GM12872 (cell line): ENCODE results near the gene FGD1.

Experiments used
- CTCF ChIP-seq: IDR thresholded peaks from 3 replicates; pipeline ENCODE4 v1.5.1; 2011; ENCODE audit warnings: low read depth, mild to moderate bottlenecking, low read length, moderate library complexity; ENCODE audit not compliant: insufficient read depth

FGD1 gene

DNA sequence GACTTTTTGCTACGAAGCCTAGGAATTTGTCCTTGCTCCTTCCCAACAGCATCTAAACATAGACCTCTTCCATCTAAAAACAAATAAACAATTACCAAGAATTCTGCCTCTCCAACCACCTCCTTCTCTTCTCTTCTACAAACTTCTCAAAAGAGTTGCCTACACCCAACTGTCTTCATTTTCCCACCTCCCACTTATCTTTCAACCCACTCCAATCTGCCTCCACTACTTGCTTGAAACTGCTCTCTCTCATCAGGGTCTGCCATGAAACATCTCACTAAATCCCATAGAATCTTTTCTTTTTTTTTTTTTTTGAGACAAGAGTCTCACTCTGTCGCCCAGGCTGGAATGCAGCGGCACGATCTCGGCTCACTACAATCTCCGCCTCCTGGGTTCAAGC, 902 bp upstream of the FGD1 start:
- no peak for TF ChIP-seq CTCF

DNA sequence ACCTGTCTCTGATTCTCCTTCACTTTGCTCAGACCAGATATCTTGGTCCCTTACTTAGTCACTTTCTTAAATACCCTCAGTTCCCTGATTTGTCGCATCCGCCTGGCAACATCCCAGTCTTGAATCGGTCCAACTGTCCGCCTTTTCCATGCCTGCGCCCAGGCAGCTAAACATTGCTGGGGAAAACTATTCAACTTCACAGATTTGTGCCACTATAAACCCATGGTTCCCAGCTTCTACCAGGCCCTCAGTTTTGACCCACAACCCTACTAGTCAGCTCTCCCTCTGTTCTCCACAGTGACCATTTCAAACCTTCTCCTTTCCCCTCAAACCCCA, 451 bp upstream of the FGD1 start:
- no peak for TF ChIP-seq CTCF

DNA sequence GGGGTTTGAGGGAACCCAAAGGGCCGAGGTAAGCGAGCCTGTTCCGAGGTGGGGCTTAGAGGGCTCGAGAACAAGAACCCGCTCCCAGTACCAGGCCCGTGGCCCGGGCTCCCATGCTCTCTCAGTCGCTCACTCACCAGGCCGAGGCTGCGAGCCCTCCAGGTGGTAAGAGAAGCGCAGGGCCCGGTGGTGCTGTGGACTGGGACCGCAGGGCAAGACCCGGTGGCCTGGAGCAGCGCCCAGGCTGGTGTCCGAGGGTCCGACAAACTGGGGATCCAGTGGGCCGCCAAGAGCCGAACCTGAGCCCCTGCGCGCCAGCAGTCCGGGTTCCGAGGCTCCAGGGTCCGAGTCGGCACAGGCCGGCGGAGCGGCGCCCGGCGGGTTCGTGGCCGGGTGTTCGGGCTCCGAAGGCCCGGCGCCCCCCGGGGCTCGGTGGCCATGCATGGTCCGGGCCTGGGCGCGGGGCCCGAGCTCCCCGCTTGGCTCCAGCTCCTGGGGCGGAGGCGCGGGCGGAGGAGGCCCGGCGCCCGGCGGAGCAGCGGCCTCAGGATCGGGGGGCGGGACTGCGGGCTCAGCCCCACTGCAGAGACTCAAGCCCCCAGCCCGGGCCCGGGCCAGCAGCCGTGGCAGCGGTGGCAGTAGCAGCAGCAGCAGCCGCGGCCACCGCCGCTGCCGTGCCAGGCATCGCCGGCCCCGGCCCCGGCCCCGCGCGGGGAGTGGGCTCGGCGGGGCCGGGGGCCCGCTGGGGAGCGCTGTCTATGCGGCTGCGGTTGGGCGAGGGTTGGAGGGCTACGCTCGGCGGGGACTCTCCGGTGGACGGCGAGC, 833 bp downstream of the FGD1 start:
- no peak for TF ChIP-seq CTCF

DNA sequence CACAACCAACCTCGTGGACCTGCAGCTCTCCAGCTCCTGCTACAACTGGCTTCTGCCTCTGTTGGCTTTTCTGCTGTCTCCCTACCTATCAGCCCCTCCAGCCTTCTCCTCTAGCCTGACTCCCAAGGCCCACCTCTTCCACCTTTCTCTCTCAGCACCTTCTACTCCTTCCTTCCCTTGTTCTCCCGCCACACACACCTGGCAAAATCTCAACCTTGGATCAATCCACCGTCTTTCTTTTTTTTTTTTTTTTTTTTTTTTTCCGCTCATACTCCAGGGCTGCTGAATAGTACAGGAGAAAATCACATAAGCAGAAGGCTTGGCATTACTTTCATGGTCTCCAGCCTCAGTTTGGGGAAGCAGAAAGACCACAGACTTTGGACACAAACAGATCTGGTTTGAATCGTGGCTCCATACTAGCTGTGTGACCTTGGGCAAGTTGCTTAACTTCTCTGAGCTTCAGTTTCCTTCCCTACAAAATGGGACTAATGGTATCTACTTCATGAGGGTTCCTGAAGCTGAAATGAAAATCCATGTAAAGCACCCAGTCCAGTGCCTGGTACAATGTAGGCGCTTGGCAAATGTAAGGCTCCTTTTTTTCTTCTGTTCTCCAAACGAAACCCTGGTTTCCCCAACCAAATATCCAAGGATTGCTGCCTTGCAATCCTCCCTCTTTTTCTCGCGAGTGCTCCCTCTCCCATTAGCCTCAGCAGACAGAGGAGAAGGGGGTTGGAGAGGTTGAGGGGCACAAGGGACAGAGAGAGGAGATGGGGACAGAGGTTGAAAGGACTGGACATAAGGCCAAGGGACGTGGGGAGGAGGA, 1.7 kb downstream of the FGD1 start:
- TF ChIP-seq CTCF = no peak

DNA sequence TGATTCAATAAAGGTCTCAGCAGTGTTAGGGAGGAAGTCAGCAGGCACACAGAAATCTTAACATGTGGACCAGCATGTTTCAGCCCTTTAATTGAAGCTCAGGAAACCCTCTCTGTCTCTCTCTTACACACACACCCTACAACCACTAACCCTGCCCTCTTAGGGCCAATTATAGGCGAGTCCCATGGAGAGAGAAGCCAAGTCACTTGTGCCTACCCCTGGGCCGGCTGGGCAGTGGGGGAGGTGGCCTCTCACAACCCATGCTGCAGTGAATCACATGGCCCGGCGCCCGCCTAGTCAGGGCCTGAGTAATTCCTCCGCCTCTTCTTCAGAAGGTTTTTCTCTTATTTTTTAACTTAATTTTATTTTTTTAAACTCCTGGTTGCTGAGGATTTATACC, 3.7 kb downstream of the FGD1 start:
- no peak for TF ChIP-seq CTCF

DNA sequence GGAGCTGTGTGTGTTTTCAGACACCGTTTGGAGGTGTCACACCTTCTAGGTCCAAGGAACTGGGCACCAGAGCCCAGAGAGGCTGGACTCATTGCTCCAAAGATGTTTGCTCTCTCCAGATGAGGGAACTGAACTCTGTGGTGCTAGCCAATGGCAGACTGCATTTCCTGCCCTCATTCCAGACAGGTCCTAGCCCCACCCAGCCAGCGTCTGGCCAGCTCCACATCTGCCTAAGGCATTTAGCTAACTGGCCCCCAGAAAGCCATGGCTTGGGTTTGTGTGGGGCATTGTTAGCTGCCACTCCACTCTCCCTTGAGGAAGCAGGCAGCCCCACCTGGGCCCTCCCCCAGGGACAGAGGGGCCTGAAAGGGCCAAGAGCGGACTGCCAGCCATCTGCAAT, 11.4 kb downstream of the FGD1 start:
- TF ChIP-seq CTCF = no peak

DNA sequence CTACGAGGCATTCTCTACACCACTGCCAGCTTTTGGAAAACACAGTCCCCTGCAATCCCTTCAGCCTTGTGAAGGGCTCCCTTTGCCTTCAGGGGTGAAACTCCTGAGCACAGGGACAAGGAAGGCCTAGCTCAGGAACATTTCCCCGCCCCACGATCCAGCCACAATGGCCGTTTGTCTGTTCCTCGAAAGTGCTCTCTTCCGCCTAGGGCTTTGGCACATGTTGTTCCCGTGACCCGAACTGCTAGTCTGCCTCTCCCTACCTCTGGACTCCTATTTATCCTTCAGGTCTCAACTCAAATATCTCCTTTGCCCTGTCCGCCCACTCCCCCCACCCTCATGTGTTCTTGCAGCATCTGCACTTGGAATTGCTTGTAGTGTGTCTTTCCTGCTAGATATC, 12.1 kb downstream of the FGD1 start:
- TF ChIP-seq CTCF = no peak
